Right cardiac atrium (tissue), 5 donors: ENCODE results near the gene PITX2. TPM values are rescaled to one million over a fixed set of nuclear protein-coding genes. Genes with fewer than 3 reads are reported as not detected.

Experiments used
- ATAC-seq, 2 donors: fragments of 200-7000 bp; cut with Tn5 transposase; one replicate each; pipeline versions ENCODE4 v1.8.0 to v1.9.1; 2020; ENCODE audit warnings: moderate library complexity in 2 of 2, mild to moderate bottlenecking in 1 of 2
- DNase-seq, 3 donors: peaks; one replicate each; pipeline ENCODE4 v3.0.0-alpha.2; 2020
- H3K27ac ChIP-seq: one replicate; pipeline ENCODE4 v1.5.1; 2013; ENCODE audit warnings: mild to moderate bottlenecking, low read length, control low read depth, moderate library complexity
- H3K27me3 ChIP-seq: one replicate; pipeline ENCODE4 v1.6.1; 2013; ENCODE audit not compliant: control insufficient read depth, insufficient read depth
- H3K4me1 ChIP-seq: one replicate; pipeline ENCODE4 v1.6.1; 2013; ENCODE audit warnings: low read length; ENCODE audit not compliant: control insufficient read depth, insufficient read depth
- H3K4me3 ChIP-seq: one replicate; pipeline ENCODE4 v1.5.1; 2013; ENCODE audit warnings: low read length, control low read depth
- H3K9me3 ChIP-seq: one replicate; pipeline ENCODE4 v1.6.1; 2013; ENCODE audit warnings: low read length; ENCODE audit not compliant: control insufficient read depth
- WGBS: extraction: QIAGEN DNeasy Blood & Tissue Kit; methylation state at CpG from one replicate; pipeline ENCODE4 v1.1.7; 2013; 5-methylcytosine and 5-hydroxymethylcytosine counted together
- intact Hi-C, 4 donors: fragments of 100-400 bp; cut with DNase I; formaldehyde crosslinking; loops; one replicate each; pipeline versions ENCODE4 v1.11.0 to v1.14.0; 2022 to 2023
- long read RNA-seq, 4 donors: library from polyadenylated mRNA; unstranded; transcript quantifications; one replicate each; pipeline ENCODE4 v2.0.0, GENCODE V29; 2020 to 2021
- polyA plus RNA-seq: library from polyadenylated mRNA; stranded (reverse); fragments of 200-250 nt; gene quantifications from one replicate; pipeline ENCODE4 v1.2.3, GENCODE V29; 2013
- total RNA-seq, 4 donors: library from RNA; stranded (reverse); fragmentation: NEBNext Ultra II Directional; extraction: Animal tissue kit (Norgen Biotek cat#: 25700); gene quantifications; one replicate each; pipeline ENCODE4 v1.2.1, GENCODE V29; 2021
- donor health status: healthy with polysubstance abuse.
- donor health status: DM: no; HTN: yes; CAD: no.
- donor health status: DM: no; HTN: no; CAD: no.
- donor health status: DM: no; HTN: yes; CAD: no; lungs with severe emphysema.
- donor health status: DM: yes; HTN: yes; CAD: no.

Gene PITX2
- under 1 TPM in 1 of 4 donors, not detected in 3; 0.14 TPM for total RNA-seq
- 0.57 TPM for polyA plus RNA-seq
- long read RNA-seq, donor 1 = 0 reads
- long read RNA-seq, donor 2 = 0 reads
- long read RNA-seq, donor 3 = 0 reads
- long read RNA-seq, donor 4 = 0 reads

GRCh38 chr4:110622841-110623717 lies at the start of gene PITX2:
TSS of gene PITX2 (minus strand) at chr4:110623077. CDS start at chr4:110622460, 617 bp downstream.
- peak; percentile 94 to 96 for ATAC-seq
- H3K27me3 ChIP-seq = peaks cover 8% of the 10 kb centered on the region
- intact Hi-C loops = no loop called here
- peak; percentile 74 to 87 (median 79) for DNase-seq
- H3K4me3 ChIP-seq = peak within 1 kb of the TSS; percentile 51
- H3K27ac ChIP-seq = no peak within 1 kb of the TSS
- no peaks in the 10 kb centered on the region for H3K9me3 ChIP-seq
- H3K4me1 ChIP-seq = peaks cover 10% of the 10 kb centered on the region
- WGBS = 3% methylated on average over 56 of the region's 56 CpGs

- Histone ChIP-seq H3K4me3 (no peak overlapping the region), H3K27me3 (no peaks in the 10 kb centered on the region), H3K4me1 (no peaks in the 10 kb centered on the region), H3K27ac (no peak overlapping the region), H3K9me3 (no peaks in the 10 kb centered on the region)
- intact Hi-C loops = no loop called here
- 76% methylated on average over 5 of the region's 5 CpGs for WGBS
- no peak for ATAC-seq
- DNase-seq = no peak
These were observed 48.8 kb upstream of the PITX2 start for GRCh38 chr4:110671679-110672078.

GRCh38 chr4:110669663-110670062 lies 46.8 kb upstream of the PITX2 start:
- Histone ChIP-seq H3K4me3 (no peak overlapping the region), H3K9me3 (no peaks in the 10 kb centered on the region), H3K4me1 (no peaks in the 10 kb centered on the region), H3K27ac (no peak overlapping the region), H3K27me3 (no peaks in the 10 kb centered on the region)
- ATAC-seq = no peak
- intact Hi-C loops = no loop called here
- DNase-seq = no peak

- no peak overlapping the region for H3K4me3 ChIP-seq
- no peaks in the 10 kb centered on the region for H3K27me3 ChIP-seq
- intact Hi-C loops = no loop called here
- H3K4me1 ChIP-seq = no peaks in the 10 kb centered on the region
- no peak overlapping the region for H3K27ac ChIP-seq
- no peak for ATAC-seq
- no peak for DNase-seq
- WGBS = 51% methylated on average over 6 of the region's 6 CpGs
- H3K9me3 ChIP-seq = no peaks in the 10 kb centered on the region
These were observed 45.8 kb upstream of the PITX2 start for GRCh38 chr4:110668463-110669235.

- Histone ChIP-seq H3K9me3 (no peaks in the 10 kb centered on the region), H3K27ac (no peak overlapping the region), H3K27me3 (no peaks in the 10 kb centered on the region), H3K4me3 (no peak overlapping the region), H3K4me1 (no peaks in the 10 kb centered on the region)
- no peak for DNase-seq
- ATAC-seq = no peak
- intact Hi-C loops = no loop called here
- 78% methylated on average over 3 of the region's 3 CpGs for WGBS
These were observed 44.8 kb upstream of the PITX2 start for GRCh38 chr4:110667670-110668069.

GRCh38 chr4:110666030-110666429 lies 43.2 kb upstream of the PITX2 start:
- no peaks in the 10 kb centered on the region for H3K4me1 ChIP-seq
- no peak overlapping the region for H3K27ac ChIP-seq
- H3K4me3 ChIP-seq = no peak overlapping the region
- H3K9me3 ChIP-seq = no peaks in the 10 kb centered on the region
- intact Hi-C loops = no loop called here
- no peaks in the 10 kb centered on the region for H3K27me3 ChIP-seq
- DNase-seq = no peak
- no peak for ATAC-seq
- WGBS = 77% methylated on average over 3 of the region's 3 CpGs

- intact Hi-C loops = no loop called here
These were observed 41.0 kb upstream of the PITX2 start for GRCh38 chr4:110663738-110664444.

GRCh38 chr4:110663206-110663605 lies 40.3 kb upstream of the PITX2 start:
- H3K27ac ChIP-seq = no peak overlapping the region
- no peaks in the 10 kb centered on the region for H3K9me3 ChIP-seq
- WGBS = 85% methylated on average over 1 of the region's 1 CpG
- H3K4me1 ChIP-seq = no peaks in the 10 kb centered on the region
- DNase-seq = no peak
- H3K27me3 ChIP-seq = no peaks in the 10 kb centered on the region
- no peak for ATAC-seq
- H3K4me3 ChIP-seq = no peak overlapping the region
- intact Hi-C loops = no loop called here

More at GRCh38 chr4:110663738-110664444, 41.0 kb upstream of the PITX2 start:
- H3K4me1 ChIP-seq = no peaks in the 10 kb centered on the region
- H3K4me3 ChIP-seq = no peak overlapping the region
- DNase-seq (no peak), ATAC-seq (no peak)
- 41% methylated on average over 2 of the region's 2 CpGs for WGBS
- H3K9me3 ChIP-seq = no peaks in the 10 kb centered on the region
- no peaks in the 10 kb centered on the region for H3K27me3 ChIP-seq
- no peak overlapping the region for H3K27ac ChIP-seq

- Histone ChIP-seq H3K4me1 (no peaks in the 10 kb centered on the region), H3K9me3 (no peaks in the 10 kb centered on the region), H3K4me3 (no peak overlapping the region), H3K27ac (no peak overlapping the region), H3K27me3 (no peaks in the 10 kb centered on the region)
- no peak for ATAC-seq
- intact Hi-C loops = no loop called here
- WGBS = 86% methylated on average over 2 of the region's 2 CpGs
- no peak for DNase-seq
These were observed 37.9 kb upstream of the PITX2 start for GRCh38 chr4:110660755-110661154.

GRCh38 chr4:110654254-110654635 lies 31.4 kb upstream of the PITX2 start:
- Histone ChIP-seq H3K4me1 (no peaks in the 10 kb centered on the region), H3K4me3 (no peak overlapping the region), H3K27me3 (no peaks in the 10 kb centered on the region), H3K9me3 (no peaks in the 10 kb centered on the region), H3K27ac (no peak overlapping the region)
- no peak for DNase-seq
- intact Hi-C loops = no loop called here
- ATAC-seq = no peak
